Esophagus squamous epithelium (tissue), 4 donors: ENCODE results near the gene FHL2.

Source experiments
- POLR2A ChIP-seq, 4 donors: fragments of 450-650 bp; IDR thresholded peaks; one replicate each; pipeline ENCODE4 v1.6.1; 2017; ENCODE audit warnings: antibody characterized with exemption in 4 of 4, mild to moderate bottlenecking in 4 of 4, moderate library complexity in 3 of 4
- TF ChIP-seq, protein P1 (sequence below), 6 experiments: fragments of 450-650 bp in 4 of 6; fragments of 200-600 bp in 2 of 6; sonication (generic) in 2 of 6; IDR thresholded peaks; one replicate each; pipeline ENCODE4 v1.5.1; 2016 to 2019; ENCODE audit warnings: antibody characterized with exemption in 6 of 6, mild to moderate bottlenecking in 4 of 6, moderate library complexity in 4 of 6

DNA sequence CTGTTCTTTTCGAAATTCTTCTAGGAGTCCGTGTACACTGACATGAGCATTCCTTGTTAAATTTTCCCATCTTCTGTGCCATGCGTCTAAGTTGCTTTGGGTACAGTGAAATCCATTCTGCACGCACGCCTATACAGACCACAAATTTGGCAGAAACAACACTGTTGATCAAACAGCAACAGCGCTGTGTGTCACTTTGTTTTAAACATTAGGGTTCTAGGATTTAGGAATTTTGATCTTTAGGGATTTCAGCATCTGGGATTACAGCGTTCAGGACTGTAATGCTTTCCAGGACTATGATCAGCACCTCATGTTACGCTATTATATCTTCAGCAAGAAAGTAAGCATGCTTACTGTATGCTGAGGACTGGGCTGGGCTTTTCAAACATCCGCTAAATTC lies 47.1 kb upstream of the FHL2 start:
- TF ChIP-seq, protein P1, sequence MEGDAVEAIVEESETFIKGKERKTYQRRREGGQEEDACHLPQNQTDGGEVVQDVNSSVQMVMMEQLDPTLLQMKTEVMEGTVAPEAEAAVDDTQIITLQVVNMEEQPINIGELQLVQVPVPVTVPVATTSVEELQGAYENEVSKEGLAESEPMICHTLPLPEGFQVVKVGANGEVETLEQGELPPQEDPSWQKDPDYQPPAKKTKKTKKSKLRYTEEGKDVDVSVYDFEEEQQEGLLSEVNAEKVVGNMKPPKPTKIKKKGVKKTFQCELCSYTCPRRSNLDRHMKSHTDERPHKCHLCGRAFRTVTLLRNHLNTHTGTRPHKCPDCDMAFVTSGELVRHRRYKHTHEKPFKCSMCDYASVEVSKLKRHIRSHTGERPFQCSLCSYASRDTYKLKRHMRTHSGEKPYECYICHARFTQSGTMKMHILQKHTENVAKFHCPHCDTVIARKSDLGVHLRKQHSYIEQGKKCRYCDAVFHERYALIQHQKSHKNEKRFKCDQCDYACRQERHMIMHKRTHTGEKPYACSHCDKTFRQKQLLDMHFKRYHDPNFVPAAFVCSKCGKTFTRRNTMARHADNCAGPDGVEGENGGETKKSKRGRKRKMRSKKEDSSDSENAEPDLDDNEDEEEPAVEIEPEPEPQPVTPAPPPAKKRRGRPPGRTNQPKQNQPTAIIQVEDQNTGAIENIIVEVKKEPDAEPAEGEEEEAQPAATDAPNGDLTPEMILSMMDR (IDR thresholded peaks at IDR 0.05), result no peak
- TF ChIP-seq POLR2A (IDR thresholded peaks at IDR 0.05), result no peak
